Lower leg skin (tissue), 4 donors: ENCODE data around the gene MYOG. TPM values are rescaled to one million over a fixed set of nuclear protein-coding genes. Genes with fewer than 3 reads are reported as not detected.

Experiments
- DNase-seq, 2 donors: peaks; one replicate each; pipeline ENCODE4 v3.0.0-alpha.2; 2019; ENCODE audit warnings: low spot score in 2 of 2
- H3K4me3 ChIP-seq: fragments of 200-600 bp; sonication (generic); 2 replicates; pipeline ENCODE4 v1.5.1; 2017; ENCODE audit warnings: mild to moderate bottlenecking, low read depth; ENCODE audit not compliant: poor library complexity, severe bottlenecking
- CTCF ChIP-seq, 3 donors: fragments of 450-650 bp; IDR thresholded peaks; one replicate each; pipeline ENCODE4 v1.5.1; 2016; ENCODE audit warnings: antibody characterized with exemption in 3 of 3, mild to moderate bottlenecking in 3 of 3, moderate library complexity in 2 of 3
- POLR2A ChIP-seq, 2 donors: fragments of 450-650 bp; IDR thresholded peaks; one replicate each; pipeline ENCODE4 v1.6.1; 2016 to 2017; ENCODE audit warnings: antibody characterized with exemption in 2 of 2, mild to moderate bottlenecking in 1 of 2, moderate library complexity in 1 of 2
- WGBS, 2 donors: methylation state at CpG; one replicate each; pipeline ENCODE4 v1.1.5; 2018; 5-methylcytosine and 5-hydroxymethylcytosine counted together
- intact Hi-C: fragments of 100-400 bp; cut with DNase I; formaldehyde crosslinking; loops from one replicate; pipeline ENCODE4 v1.15.0; 2023; ENCODE audit warnings: low total_unique reads
- total RNA-seq, 4 donors: library from RNA; depleted of rRNA; stranded (reverse); fragments of >200 nt; gene quantifications; one replicate each; pipeline ENCODE4 v1.1.0, GENCODE V29; 2016

The MYOG gene
- total RNA-seq, 4 donors from 2014 or later = not detected

- WGBS, 2 donors = 52 to 55% methylated on average over 9 to 10 of the region's 10 CpGs
- intact Hi-C loops = no loop called here
Measured at GRCh38 chr1:203057911-203058675, 27.7 kb downstream of the MYOG start.

GRCh38 chr1:203056516-203056915 is 29.3 kb downstream of the MYOG start:
- intact Hi-C loops = no loop called here
- DNase-seq = no peak
- WGBS, 2 donors = 96% methylated on average over 6 of the region's 6 CpGs
- H3K4me3 ChIP-seq = no peak overlapping the region
- TF ChIP-seq CTCF (IDR thresholded peaks at IDR 0.05) (no peak), POLR2A (IDR thresholded peaks at IDR 0.05) (no peak)

More at GRCh38 chr1:203057911-203058675, 27.7 kb downstream of the MYOG start:
- no peak for TF ChIP-seq CTCF (IDR thresholded peaks at IDR 0.05)
- no peak for TF ChIP-seq POLR2A (IDR thresholded peaks at IDR 0.05)
- H3K4me3 ChIP-seq = no peak overlapping the region
- DNase-seq = no peak

- DNase-seq = no peak
- no peak overlapping the region for H3K4me3 ChIP-seq
- TF ChIP-seq CTCF (IDR thresholded peaks at IDR 0.05) (no peak), POLR2A (IDR thresholded peaks at IDR 0.05) (no peak)
Measured at GRCh38 chr1:203056012-203056411, 29.8 kb downstream of the MYOG start.

GRCh38 chr1:203055161-203055799 is 30.5 kb downstream of the MYOG start:
- no peak for TF ChIP-seq CTCF (IDR thresholded peaks at IDR 0.05)
- no peak for TF ChIP-seq POLR2A (IDR thresholded peaks at IDR 0.05)
- WGBS, 2 donors = 87 to 90% methylated on average over 22 to 24 of the region's 24 CpGs
- no peak for DNase-seq

More at GRCh38 chr1:203056012-203056411, 29.8 kb downstream of the MYOG start:
- WGBS, 2 donors = 85 to 89% methylated on average over 7 of the region's 7 CpGs
- intact Hi-C loops = no loop called here

GRCh38 chr1:203054642-203055041 is 31.2 kb downstream of the MYOG start:
- DNase-seq = no peak
- H3K4me3 ChIP-seq = no peak overlapping the region
- 83 to 87% methylated on average over 5 of the region's 5 CpGs for WGBS, 2 donors
- TF ChIP-seq CTCF (IDR thresholded peaks at IDR 0.05) (no peak), POLR2A (IDR thresholded peaks at IDR 0.05) (no peak)
- intact Hi-C loops = no loop called here

More at GRCh38 chr1:203055161-203055799, 30.5 kb downstream of the MYOG start:
- intact Hi-C loops = no loop called here
- no peak overlapping the region for H3K4me3 ChIP-seq
